NOMO-1 (cell line): ENCODE measurements around the gene SYF2.

Experiments
- DNase-seq, 2 experiments: peaks; one replicate each; lab custom pipeline; 2025; ENCODE audit not compliant: unreplicated experiment in 2 of 2; lab: John Stamatoyannopoulos, UW

Gene SYF2

DNA sequence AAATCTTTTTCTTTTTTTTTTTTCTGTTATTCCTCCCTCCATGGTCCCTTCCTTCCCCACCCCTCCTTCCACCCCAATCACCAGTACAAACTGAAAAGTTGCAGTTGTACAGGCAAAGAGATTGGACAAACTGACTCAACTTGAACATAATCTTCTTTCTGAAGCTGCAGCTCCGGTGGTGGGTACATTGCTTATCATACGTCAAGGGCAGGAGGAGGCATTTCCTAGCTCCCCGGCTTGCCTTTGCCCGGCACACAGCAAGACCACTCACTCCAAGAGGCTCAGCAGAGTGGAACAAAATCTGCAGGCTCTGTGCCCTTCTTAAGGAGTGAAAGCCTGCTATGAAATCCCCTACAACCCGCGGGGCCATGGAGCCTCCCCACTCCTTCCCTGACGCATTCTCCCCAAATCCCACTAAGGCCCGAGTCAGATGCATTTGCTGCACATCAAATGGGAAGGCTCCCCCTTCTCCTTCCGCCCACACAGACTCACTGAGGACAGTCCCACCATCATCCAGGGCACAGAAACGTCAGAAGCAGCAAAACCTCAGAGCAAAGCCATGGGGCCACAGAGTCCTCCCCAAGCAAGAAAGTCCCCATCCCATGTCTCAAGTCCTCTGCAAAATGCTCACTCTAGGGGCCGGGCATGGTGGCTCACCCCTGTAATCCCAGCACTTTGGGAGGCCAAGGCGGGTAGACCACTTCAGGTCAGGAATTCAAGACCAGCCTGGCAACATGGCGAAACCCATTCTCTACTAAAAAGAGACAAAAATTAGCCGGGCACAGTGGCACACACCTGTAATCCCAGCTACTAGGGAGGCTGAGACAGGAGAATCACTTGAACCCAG is 45.9 kb downstream of the SYF2 start:
- no peak for DNase-seq

DNA sequence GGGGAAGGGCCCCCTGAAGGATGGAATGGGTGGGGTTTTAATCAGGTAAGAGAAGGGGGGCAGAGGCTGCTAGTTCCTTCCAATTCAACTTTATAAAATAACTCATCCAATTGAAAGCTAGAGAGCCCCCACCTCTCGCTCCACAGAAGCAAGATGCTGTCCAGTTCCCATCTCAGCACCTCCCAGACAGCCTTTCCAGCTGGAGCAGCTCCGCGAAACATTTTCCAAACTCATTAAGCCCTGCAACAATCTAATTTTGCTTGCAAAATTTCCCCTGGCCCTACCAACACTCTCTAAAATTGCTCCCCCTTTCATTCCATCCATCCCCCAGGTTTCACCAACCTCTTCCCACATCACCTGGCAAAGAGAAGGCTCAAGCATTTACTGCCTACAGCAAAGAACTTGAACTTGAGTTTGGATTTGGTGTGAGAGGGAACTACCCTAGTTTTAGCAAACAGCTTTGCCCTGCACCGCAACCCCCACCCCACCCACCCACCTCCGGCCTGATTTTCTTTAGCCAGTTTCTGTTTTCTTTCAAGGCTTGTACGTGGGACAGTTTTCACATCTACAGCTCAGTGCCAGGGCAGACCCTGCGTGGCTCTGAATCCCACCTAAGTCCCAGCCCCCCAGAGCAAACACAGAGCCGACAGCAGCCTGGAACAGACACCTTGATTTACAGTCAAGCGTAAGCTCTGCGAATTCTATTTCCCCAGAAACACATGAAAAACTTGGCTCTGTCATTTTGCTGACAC is 46.7 kb downstream of the SYF2 start:
- no peak for DNase-seq

DNA sequence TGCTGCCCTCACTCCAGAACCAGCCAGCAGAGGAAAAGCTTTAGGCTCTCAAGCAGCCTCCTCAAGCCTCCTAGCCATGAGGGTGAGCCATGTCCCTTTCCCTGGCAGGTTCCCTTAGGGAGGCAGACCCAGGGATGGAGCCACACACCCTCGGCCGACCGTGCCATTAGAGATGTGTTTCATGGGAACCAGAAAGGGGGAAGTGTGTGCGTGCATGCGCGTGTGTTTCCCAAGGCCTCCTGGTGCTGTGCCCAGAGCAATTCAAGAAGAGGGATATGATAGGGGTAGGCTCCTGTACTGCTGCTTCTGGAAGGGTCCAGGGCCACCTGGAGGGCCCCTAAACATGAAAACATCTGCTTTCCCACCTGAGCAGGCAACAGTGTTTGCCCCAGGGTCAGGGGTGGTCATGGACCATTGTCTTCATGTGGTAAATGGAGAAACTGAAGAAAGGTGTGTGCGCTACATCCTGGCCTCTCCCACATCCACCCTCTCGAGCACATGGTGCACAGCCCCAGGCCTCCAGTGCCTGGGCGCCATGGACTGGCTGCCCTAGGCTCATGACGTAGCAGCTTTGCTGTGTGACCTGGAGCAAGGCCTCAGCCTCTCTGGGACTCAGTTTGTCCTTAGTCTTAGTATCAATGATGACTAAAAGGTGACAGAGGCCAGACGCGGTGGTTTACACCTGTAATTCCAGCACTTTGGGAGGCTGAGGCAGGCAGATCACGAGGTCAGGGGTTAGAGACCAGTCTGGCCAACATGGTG is 48.1 kb downstream of the SYF2 start:
- no peak for DNase-seq

DNA sequence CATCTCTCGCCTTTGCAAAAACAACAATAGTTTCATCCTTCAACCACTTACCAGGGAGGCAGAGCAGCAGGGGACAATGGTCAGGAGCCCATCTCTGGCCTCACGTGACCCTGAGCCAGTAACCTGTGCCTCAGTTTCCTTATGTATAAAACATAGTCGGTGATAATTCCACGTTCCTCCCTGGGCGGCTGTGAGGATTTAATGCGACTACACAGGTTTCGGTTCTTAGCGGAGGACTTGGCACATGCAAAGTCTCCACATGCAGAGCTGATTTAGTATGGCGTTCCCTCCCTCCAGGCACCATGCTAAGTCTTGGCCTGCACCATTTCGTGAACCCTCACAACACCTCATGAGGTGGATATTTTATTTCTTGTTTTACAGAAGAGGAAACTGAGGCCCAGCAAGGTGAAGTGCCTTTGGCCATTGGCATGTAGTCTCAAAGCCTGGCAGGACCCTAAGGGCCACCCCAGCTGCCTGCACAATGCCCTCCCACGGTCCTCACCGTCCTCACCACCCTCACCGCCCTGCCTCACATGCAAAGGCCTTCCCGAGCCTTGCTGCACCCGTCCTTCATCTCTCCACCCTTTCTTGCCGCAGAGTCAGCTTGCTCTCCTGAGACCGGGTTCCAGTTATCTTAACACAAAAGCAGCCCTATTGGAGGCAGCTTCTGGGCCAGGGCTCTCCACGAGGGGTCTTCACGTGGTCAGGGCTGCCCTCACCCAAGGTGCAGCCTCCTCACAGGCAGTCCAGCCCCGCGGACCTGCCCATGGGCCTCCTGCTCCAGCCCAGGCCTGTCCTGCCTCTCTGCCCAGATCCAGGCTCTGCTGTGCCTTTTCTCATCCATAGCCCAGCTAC is 48.9 kb downstream of the SYF2 start:
- no peak for DNase-seq

DNA sequence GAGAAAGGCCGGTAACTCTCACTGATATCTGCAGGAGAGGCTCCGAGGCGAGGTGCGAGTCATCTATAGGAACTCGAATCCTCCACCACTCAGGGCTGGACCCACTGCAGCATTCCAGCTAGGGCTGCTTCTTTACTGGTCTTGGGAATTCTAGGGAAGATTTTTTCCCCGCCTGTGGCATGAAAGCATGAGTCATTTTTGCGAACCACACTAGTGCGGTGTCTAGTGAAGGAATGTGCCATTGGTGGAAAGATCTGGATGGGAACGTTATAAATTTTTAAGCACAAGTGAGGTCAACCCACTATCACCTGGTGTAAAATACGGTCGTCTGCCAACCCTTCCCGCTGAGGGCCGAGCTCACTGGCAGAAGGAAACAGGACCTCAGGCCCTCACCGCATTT is 49.7 kb downstream of the SYF2 start:
- DNase-seq, result no peak

DNA sequence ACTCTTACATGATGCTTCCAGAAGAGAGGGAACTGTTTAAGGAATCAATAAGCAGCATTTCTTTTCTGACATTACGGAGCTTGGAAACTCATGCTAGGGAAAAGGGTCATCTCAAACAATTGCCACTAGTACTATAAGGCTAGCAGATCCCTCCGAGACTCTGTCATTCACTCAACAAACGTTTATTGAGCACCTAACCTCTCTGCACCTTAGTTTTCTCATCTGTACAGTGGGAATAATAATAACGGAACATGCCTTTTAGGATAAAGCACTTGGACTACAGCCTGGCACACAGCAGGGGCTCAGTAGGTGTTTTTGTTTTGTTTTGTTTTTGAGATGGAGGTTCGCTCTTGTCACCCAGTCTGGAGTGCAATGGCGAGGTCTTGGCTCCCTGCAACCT is 51.3 kb downstream of the SYF2 start:
- DNase-seq, result no peak

DNA sequence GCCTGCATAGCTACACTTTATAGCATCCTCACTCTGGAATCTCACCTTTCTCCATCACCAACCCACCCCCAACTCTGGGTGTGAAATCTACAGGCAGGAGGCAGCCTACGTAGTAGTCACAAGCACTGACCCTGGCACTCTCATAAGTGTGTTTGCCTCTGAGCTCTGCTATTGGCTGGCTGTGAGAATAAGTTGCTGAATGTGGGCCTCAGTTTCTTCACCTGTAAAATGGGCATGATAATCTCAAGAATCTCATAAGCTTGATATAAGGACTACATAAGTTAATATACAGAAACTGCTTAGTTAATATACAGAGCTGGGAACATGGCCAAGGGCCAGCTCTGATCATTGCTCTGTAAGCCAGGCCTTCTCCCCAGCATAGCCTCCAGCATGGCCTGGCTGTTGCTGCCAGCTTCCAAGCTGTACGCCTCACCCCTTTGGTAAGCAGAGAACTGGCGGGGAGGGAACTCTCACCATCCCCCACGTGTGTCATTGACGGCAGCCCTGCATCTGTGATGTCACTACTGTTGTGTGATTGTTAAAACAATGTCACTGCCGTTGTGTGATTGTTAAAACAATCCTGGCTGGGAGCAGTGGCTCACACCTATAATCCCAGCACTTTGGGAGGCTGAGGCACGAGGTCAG is 53.3 kb downstream of the SYF2 start:
- DNase-seq, result no peak

DNA sequence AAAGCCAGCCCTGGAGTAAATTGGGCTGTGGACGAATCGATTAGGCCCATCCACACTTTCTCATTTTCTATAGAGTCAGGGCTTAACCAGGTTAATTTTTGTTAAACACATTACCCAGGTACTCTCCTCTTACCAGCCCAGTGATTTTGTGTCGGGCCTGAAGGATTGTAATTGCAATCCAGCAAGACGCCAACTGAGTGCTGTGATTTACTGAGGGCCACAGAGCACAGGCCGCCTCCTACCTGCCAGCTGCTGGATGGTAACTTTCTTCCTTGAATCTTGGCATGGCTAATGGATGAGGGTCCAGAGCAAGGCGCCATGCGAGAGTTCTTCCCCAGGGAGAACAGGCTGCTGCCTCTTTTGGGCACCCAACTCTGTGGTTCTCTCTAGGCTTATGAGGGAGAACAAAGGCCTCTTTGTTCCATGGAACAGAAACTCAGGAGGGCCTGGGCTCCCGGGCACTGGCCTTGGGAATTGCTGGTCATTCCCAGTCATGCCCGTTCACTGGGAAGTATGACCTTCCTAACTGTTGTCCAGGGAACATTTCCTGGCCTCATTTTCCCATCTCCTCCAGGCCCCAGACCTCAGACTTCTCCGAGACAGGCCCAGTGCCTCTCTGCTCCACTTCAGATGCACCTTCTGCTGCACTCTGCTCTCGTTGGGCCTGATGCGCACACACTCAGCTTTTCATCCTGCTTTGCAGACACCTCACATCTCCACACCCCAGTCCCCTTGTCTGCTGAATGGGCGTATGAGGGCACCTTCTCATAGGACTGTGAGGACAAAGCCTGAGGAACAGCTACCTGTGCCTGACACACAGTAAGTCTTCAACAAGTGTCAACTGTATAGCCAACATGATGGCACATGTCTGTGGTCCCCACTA is 57.3 kb downstream of the SYF2 start:
- no peak for DNase-seq

DNA sequence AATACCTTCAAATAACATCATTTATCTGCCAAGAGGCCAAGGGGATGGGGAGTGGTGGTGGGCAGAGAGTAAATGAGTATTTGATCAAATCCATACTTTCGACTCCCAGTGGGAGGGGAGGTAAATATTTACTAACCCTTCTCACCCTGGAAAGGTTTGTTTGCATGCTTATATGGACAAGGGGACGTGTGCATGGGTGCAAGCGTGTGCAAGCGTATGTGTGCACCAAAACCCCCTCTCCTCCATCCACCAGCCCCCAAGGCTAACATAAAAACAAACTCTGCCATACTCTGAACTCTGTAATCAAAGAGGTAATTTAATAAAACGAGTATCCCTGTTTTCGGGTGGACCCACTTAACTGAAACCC is 58.0 kb downstream of the SYF2 start:
- no peak for DNase-seq

DNA sequence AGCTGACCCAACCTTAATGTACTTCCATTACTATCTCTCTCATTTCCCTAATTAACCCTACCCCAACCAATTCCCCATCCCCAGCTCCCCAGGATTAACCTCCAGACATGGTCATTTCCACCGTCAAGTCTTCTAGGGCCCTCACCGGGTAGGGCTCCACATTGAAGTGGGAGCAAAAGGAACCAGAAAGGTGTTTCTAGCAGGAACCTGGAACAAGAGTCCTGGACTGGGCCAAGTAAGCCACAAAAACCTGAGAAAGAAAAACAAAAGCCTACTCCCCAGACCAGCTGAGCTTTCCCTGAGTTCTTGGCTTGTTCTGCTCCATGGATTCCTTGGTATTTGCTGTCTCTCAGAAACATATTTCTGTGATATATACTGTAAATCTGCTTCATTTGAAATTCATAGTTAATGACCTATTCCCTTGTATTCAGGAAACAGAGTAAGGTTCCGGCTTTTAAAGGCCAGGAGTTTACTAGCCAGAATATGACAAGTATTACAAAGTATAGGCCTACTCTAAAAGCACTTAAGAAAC is 58.4 kb downstream of the SYF2 start:
- DNase-seq, result no peak
